Measurements from ENCODE around the gene RBCK1.

The RBCK1 gene

GRCh38 chr20:418858-419365 is 10.8 kb downstream of the RBCK1 start:
- DNase-seq (ENCODE audit: low read depth): no peak

GRCh38 chr20:419556-420165 is 11.6 kb downstream of the RBCK1 start:
- DNase-seq (ENCODE audit: low read depth): no peak

GRCh38 chr20:420166-420620 is 12.1 kb downstream of the RBCK1 start:
- no peak for DNase-seq (ENCODE audit: low read depth)

- no peak for DNase-seq (ENCODE audit: low read depth)
These were observed 12.8 kb downstream of the RBCK1 start for GRCh38 chr20:420721-421574.

- DNase-seq (ENCODE audit: low read depth): no peak
These were observed 13.7 kb downstream of the RBCK1 start for GRCh38 chr20:421685-422250.

GRCh38 chr20:426566-426965 is 18.5 kb downstream of the RBCK1 start:
- no peak for DNase-seq (ENCODE audit: low read depth)

- DNase-seq (ENCODE audit: low read depth): no peak
These were observed 19.3 kb downstream of the RBCK1 start for GRCh38 chr20:427401-427800.

GRCh38 chr20:427849-428657 is 20.0 kb downstream of the RBCK1 start:
- no peak for DNase-seq (ENCODE audit: low read depth)

- DNase-seq (ENCODE audit: low read depth): no peak
These were observed 20.6 kb downstream of the RBCK1 start for GRCh38 chr20:428658-429200.

GRCh38 chr20:430091-430999 is 22.2 kb downstream of the RBCK1 start:
- peak; percentile 51 for DNase-seq (ENCODE audit: low read depth)

GRCh38 chr20:431012-431904 is 23.2 kb downstream of the RBCK1 start:
- peak; percentile 66 for DNase-seq (ENCODE audit: low read depth)

GRCh38 chr20:432208-432607 is 24.1 kb downstream of the RBCK1 start:
- DNase-seq (ENCODE audit: low read depth): no peak

- no peak for DNase-seq (ENCODE audit: low read depth)
These were observed 24.7 kb downstream of the RBCK1 start for GRCh38 chr20:432677-433299.

GRCh38 chr20:433300-433975 is 25.3 kb downstream of the RBCK1 start:
- no peak for DNase-seq (ENCODE audit: low read depth)

GRCh38 chr20:434221-434620 is 26.1 kb downstream of the RBCK1 start:
- DNase-seq (ENCODE audit: low read depth): no peak

- DNase-seq (ENCODE audit: low read depth): no peak
These were observed 26.7 kb downstream of the RBCK1 start for GRCh38 chr20:434661-435419.

GRCh38 chr20:435558-435957 is 27.5 kb downstream of the RBCK1 start:
- no peak for DNase-seq (ENCODE audit: low read depth)

GRCh38 chr20:436476-436875 is 28.4 kb downstream of the RBCK1 start:
- DNase-seq (ENCODE audit: low read depth): no peak

All from amniotic epithelial cell (primary cell).